SKM-1 (cell line): ENCODE results near the gene DHRS9.
A peak's percentile ranks its signal among the peaks of the same experiment; 100 is the strongest.
"Not testable (repeated sequence)": the region's sequence is repeated elsewhere in the genome, so short reads cannot be mapped to it uniquely, and the experiment has no call there.

ENCODE experiments used
- DNase-seq: peaks from one replicate; lab custom pipeline; 2025; ENCODE audit not compliant: unreplicated experiment; lab: John Stamatoyannopoulos, UW

Gene DHRS9

DNA sequence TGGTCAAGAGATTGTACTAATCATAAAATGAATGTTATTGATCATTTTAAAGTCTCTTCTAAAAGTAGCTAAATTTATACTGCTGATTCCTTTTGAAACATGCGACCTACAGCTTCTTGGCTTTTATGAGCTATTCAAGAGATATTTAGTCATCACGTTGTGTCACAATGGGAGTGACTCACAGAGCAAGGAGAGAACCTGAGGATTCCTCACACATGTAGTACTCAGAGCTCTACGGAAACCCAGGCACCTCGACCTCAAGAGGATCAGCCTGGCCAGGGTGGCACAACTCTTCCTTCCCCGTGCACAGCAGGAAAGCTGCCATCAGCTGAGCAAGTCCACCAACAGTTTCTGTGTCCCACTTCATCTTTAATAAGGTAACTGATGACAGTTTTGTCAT, at the start of gene DHRS9:
Gene DHRS9 (plus strand): TSS at position 223 of the 400 bp plus-strand sequence. CDS start 12,019 bp downstream, outside the sequence.
- peak; percentile 86 for DNase-seq

DNA sequence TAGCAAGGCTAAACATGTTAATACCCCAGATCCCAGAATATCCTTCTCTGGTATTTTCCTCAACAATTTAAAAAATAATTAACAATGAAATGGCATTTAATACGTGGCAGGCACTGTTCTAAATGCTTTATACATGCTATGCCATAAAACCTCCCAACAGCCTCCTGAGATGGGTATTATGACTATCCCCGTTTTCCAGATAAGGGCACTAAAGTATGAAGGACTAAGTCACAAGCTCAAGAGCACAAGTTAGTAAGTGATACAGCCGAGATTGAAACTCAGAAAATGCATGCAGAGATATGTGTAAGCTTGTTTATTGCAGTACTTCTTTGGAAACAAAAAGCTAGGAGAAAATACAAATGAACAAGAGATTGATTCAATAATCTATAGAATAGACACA, 46.2 kb upstream of the DHRS9 start:
- DNase-seq: no peak

DNA sequence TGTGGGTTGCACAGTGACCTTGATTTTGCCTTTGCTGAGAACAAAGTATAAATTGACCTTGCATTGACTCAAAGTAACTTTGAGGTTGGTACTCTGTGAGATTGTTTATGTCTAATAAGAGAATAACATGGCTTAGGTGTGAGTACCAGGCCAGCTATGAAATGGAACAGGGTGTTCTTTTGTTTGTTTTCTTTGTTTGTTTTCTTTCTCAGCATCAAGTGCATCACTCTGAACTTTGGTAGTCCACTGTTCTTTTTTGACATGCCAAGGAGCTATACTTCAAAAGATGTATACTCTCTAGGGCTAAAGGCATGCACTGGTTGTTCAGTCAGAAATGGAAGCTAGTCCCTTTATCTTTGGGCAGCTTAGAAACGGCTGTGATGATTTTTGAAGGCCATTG, 43.3 kb upstream of the DHRS9 start:
- no peak for DNase-seq

DNA sequence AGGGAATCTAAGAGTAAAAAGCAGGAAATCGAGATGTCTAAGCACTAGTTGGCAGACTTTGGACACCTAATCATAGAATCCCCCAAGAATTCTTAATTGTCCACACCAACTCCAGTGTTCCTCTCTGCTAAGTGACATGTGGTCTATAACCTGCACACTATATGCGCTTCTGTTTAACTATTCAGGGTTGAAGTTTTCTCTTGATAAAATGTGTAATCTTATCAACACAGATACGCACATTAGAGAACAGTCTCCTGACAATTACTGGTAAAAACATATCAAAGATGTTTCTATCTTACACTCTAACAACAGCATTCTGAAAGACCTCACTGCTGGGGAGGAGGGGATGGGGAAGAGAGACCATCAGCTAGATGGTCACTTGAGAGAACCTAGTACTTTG, 42.1 kb upstream of the DHRS9 start:
- DNase-seq: no peak

DNA sequence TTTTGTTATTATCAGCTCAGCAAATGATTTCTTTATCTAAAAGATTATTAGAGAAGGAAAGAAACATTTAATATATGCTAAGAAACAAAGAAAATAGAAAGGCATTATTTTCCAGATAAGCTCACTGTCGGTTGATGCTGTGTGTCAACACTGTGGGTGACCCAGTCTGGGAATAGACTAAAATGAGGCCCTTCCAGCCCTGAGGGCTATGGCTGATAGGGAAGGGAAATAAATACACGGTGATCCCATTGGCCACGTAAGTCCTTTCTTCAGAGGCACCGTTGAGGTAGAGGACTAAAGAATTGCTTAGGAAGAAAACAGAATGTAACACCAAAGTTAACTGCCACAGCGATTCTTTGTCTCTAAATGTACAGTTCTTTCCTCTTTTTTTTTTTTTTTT, 40.0 kb upstream of the DHRS9 start:
- DNase-seq: no peak

DNA sequence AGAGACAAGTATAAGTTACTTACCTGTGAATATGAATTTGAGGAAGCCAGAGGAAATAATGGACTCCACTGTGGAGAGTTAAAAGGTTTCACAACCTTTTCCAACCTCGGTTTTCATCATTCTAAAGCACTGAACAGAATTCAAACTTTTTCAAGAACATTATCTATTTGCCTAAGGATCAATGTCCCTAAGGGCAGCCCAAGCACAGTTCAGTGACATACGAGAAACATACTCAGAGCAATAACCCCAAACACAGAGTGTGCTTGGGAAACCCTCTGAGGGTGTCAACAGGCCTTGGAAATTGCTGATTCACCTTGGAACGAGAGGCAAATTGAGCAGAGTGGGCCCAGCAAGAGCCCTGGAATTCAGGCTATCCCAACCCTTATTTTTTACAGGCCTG, 38.2 kb upstream of the DHRS9 start, which contains the start of gene ABCB11:
Gene ABCB11 (minus strand): TSS at position 123 of the 400 bp plus-strand sequence. CDS start 13,199 bp downstream, outside the sequence.
- no peak for DNase-seq

DNA sequence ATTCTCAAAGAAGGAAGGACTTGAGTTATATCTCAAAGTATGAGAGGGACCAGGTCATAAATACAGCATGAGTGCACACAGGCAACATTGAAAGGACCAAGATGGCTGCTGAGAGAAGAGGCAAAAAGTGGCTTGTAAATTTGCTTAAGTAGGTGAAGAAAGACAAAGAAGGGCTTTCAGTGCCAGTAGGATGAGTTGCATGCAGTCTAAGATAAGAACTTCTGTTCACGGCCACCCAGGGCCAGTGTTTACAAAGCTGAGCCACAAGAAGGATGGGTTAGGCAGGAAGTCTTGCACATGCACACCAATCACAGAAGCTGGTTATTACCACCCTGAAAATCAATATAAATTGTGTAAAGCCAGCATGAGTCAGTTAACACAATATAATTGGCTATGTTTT, 35.1 kb upstream of the DHRS9 start:
- DNase-seq: no peak

DNA sequence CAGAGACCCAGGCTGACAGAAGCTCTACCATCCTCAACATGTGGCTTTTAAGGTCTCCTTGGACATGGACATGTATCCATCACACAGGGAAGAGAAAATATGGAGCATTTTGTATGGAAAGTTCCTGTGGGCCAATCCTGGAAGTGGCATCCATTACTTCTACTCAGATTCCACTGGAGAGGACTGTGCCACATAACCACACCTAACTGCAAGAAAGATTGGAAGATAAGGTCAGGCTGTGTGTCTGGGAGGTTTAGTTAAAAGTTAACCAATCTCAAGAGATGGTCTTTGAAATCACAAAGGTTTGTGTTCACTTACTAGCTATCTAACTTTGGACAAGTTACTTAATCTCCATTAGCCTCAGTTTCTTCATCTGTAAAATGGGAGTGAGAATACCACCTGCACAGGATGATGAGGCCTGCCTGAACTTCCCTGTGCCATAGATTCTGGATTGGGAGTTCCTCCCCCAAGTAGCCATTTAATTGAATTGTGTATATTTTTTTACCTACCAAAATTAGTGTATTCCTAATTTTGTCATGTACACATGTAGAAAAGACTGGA, 34.3 kb upstream of the DHRS9 start:
- no peak for DNase-seq

DNA sequence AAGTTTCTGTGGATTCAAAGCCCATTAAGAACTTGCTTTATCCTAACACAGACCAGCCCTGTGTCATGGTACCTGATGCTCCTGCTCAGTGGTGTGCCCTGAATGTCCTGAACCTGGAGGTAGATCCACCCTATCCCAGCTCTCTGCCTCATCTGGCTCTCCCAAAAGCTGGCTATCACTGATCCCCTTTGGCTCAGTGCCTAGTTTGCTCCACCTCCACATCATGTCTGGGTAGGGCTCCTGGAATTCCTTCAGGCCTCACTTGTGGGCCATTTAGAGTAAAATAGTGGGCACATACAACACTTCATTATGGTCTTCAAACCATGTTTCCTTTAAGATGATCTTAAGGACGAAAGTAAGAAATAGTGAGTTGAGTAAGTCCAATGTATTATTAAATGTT, 33.5 kb upstream of the DHRS9 start:
- DNase-seq: no peak

DNA sequence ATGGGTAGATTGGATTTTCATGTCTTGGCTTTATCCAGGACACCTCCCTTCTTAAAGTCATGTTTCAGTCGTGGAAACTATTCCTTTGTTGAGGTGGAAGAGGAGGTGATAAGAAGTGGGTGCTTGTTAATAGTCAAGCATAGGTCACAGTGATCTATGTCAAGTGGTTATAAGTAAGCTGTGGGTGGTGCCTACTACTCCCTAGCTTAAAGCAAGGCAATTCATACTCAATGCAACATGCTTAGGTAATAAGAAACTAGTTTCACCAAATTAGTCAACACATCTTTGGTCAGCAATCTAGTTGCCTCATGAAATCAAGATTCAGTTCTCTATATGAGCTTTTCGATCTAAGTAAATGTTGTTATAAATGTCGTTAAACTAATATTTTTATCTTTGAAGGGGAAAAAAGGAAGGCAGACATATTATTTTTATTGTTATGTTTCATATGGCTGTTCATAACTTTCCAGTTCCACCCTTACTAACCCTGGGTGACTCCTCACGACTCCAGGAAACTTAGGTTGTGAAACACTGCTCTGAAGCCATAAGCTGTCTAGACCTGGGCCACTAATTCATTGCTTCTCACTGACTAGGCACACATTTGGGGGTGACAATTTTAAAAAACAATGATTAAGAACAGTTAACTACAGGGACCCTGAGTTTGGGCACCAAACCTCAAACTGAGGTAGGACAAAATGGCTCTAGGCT, 32.5 kb upstream of the DHRS9 start:
- peak; percentile 9 for DNase-seq

DNA sequence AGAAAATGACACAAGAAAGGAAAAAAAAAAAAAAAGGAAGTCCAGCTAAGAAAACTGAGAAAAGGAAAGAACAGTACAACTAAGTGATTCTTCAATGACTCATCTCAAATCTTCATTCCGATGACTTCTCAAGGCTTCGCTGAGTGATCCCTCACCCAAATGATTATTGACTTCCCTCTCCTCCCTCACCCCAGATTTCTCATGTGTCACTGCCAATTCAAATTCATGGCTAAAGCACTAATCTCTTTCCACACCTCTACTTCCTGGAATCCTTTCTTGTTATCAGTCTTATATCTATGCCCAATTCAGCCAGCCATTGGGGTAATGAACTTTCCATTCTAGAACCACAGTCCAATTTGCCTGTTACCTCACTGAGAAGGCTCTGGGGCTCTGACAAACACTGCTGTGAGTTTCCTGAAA, 31.0 kb upstream of the DHRS9 start:
- DNase-seq: peak; percentile 49

DNA sequence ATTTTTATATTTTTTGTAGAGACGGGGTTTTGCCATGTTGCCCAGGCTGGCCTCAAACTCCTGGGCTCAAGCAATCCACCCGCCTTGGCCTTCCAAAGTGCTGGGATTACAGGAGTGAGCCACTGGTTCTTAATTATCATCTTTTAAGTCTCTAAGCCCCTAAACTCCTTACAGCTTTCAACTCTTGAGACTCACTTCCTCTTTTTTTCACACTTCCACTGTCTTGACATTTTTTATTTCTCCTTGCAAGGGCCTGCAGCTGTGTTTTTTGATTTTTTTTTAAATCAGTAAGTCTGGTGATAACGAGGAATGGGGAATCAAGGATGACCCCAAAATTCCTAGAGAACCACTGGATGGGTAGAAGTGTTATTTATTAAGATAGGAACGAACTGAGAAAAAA, 29.7 kb upstream of the DHRS9 start:
- peak; percentile 32 for DNase-seq

DNA sequence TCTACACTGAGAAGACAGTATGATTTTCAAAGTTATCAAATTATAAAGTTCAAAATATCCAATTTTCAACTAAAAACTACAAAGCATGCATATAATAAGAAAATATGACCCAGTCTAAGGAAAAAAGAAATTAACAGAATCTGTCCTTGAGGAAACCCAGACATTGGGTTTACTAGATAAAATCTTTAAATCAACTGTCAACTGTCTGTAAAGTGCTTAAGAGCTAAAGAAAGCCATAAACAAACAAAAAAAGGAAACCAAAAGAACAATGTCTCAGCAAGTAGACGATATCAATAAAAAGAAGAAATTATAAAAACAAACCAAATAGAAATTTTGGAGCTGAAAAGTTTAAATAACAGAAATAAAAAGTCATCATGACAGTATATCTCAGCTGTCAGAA, 27.8 kb upstream of the DHRS9 start:
- DNase-seq: no peak

DNA sequence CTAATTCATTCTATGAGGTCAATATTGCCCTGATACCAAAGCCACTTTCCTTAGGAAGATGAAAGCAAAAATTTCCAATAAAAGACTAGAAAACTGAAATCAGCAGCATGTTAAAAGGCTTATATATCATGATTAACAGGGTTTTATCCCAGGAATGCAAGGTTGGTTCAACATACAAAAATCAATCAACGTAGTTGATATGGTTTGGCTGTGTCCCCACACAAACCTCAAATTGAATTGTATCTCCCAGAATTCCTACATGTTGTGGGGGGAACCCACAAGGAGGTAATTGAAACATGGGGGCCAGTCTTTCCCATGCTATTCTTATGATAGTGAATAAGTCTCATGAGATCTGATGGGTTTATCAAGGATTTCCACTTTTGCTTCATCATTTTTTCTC, 26.5 kb upstream of the DHRS9 start:
- no peak for DNase-seq

DNA sequence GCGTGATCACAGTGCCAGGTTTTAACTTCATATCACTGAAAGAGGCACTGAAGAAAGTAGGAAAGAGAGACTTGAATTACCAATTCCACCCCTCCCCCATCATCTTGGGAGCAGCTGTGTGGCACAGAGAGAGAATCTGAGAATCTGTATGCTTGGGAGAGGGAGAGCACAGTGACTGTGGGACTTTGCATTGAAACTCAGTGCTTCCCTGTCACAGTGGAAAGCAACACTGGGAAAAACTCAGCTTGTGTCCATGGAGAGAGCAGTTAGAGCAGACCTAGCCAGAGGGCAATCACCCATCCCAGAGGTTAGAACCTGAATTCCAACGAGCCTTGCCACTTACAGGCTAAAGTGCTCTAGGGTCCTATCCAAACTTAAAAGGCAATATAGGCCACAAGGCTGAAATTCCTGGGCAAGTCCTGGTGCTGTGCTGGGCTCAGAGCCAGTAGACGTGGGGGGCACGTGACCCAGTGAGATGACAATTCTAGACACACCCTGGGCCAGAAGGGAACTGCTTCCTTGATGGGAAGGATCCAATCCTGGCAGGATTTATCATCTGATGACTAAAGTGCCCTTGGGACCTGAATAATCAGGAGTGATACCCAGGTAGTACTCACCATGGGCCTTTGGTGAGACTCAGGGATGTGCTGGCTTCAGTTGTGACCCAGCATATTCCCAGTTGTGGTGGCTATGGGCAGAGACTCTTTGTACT, 22.8 kb upstream of the DHRS9 start:
- DNase-seq: no peak

DNA sequence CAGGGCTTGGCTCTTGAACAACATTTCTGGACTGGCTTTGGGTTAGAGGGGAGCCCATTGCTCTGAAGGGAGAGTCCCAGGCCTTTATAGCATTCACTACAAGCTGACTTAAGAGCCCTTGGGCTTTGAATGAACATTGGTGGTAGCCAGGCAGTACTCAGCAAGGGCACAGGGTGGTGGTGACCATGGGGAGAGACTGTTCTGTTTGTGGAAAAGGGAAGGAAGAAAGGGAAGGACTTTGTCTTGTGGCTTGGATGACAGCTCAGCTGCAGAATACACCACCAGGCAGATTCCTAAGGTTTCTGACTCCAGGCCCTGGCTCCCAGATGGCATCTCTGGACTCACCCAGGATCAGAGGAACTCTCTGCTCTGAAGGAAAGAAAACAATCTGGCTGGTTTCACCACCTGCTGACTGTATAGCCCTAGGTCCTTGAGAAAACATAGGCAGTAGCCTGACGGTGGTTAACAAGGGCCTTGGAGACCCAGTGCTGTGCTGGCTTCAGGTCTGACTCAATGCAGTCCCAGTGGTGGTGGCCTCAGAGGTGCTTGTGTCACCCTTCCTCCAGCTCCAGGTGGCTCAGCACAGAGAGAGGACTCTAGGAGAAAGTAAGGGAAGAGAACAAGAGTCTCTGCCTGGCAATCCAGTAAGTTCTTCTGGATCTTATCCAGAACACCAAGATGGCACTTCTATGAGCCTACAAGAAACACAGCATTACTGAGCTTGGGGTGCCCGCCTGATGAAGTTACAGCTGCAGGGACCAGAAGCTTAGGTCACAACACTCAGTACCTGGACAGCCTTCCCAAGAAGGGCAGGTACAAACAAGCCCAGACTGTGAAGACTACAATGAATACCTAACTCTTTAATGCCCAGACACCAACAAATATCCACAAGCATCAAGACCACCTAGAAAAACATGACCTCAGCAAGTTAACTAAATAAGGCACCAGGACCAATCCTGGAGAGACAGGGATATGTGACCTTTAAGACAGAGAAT, 21.8 kb upstream of the DHRS9 start:
- no peak for DNase-seq

DNA sequence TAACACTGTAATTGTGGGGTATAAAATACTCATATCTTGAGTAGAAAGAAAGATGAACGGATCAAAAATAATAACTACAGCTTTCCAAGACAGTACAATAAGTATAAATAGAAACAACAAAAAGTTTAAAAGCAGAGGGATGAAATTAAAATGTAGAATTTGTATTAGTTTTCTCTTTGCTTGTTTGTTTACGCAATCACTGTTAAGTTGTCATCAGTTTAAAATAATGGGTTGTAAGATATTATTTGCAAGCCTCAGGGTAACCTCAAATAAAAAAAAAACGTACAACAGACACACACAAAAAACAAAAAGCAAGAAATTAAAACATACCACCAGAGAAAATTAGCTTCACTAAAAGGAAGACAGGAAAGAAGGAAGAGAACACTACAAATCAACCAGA, 20.2 kb upstream of the DHRS9 start:
- DNase-seq: no peak

DNA sequence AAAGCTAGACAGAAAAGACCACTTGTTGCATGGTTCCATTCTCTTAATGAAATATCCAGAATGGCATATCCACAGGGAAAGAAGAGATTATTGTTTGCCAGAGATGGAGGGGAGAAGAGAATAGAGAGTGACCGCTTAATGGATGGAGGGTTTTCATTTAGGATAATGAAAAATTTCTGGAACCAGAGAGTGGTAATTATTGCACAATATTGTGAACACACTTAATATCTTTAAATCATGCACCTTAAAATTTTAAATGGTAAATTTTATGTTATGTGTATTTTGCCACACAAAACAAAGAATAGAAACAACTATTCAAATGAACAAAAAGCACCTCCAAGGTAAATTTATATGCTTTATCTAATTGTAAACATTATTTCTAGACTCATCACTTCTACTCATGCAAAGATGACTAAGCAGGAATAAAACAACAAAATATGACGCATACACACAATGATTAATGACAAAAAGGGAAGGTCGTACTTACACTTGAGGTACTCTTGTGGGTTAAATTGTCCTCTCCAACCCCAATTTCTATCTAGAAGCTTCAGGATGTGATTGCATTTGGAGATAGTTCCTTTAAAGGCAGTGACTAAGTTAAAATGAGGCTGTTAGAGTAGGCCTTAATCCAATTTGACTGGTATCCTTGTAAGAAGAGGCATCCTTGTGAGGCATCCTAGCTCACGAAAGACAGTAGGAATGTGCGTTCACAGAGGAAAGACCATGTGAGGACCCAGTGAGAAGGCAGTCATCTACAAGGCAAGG, 18.7 kb upstream of the DHRS9 start:
- DNase-seq: no peak

DNA sequence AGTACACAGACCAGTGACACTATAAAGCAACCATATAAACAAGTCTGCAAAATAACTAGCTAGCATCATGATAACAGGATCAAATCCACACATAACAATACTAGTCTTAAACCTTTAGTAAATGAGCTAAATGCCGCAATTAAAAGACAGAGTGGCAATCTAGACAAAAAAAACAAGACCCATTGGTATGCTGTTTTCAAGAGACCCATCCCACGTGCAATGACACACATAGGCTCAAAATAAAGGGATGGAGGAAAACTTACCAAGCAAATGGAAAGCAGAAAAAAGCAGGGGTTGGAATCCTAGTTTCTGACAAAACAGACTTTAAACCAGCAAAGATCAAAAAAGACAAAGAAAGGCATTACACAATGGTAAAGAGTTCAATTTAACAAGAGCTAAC, 14.8 kb upstream of the DHRS9 start:
- DNase-seq: not testable (repeated sequence)

DNA sequence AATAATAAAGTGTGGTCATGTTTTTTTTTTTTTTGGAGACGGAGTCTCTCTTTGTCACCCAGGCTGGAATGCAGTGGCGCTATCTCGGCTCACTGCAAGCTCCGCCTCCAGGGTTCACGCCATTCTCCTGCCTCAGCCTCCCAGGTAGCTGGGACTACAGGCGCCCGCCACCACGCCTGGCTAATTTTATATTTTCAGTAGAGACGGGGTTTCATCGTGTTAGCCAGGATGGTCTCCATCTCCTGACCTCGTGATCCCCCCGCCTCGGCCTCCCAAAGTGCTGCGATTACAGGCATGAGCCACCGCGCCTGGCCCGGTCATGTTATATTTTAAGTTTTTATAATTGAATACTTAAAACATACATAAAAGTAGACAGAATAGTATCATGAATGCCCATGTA, 5.2 kb upstream of the DHRS9 start:
- DNase-seq: not testable (repeated sequence)
